HG03025 (cell line): ENCODE results near the gene LRRC45.

Experiments
- ATAC-seq: cut with Tn5 transposase; IDR thresholded peaks from one replicate; pipeline ENCODE4 v1.9.1; 2021; ENCODE audit warnings: mild to moderate bottlenecking, moderate library complexity; ENCODE audit not compliant: unreplicated experiment, low FRiP score

The LRRC45 gene

GRCh38 chr17:82006468-82007227 lies 16.5 kb upstream of the LRRC45 start:
- ATAC-seq, result no peak

- ATAC-seq, result no peak
Measured at GRCh38 chr17:82007228-82007494, 15.9 kb upstream of the LRRC45 start.

- ATAC-seq, result no peak
Measured at GRCh38 chr17:82007495-82008257, 15.4 kb upstream of the LRRC45 start.

GRCh38 chr17:82008258-82008940 lies 14.7 kb upstream of the LRRC45 start:
- ATAC-seq, result no peak

GRCh38 chr17:82008941-82009405 lies 14.1 kb upstream of the LRRC45 start:
- ATAC-seq, result no peak

- ATAC-seq, result no peak
Measured at GRCh38 chr17:82009413-82009812, 13.7 kb upstream of the LRRC45 start.

- ATAC-seq, result no peak
Measured at GRCh38 chr17:82010575-82011525, 12.3 kb upstream of the LRRC45 start.

- ATAC-seq, result no peak
Measured at GRCh38 chr17:82011617-82012187, 11.4 kb upstream of the LRRC45 start.

GRCh38 chr17:82012261-82012639 lies 10.9 kb upstream of the LRRC45 start:
- no peak for ATAC-seq

GRCh38 chr17:82012640-82013295 lies 10.3 kb upstream of the LRRC45 start:
- no peak for ATAC-seq

GRCh38 chr17:82013341-82013740 lies 9.8 kb upstream of the LRRC45 start:
- ATAC-seq, result no peak

GRCh38 chr17:82013772-82014321 lies 9.3 kb upstream of the LRRC45 start:
- ATAC-seq, result no peak

GRCh38 chr17:82014432-82014831 lies 8.7 kb upstream of the LRRC45 start:
- no peak for ATAC-seq

GRCh38 chr17:82014971-82015310 lies 8.2 kb upstream of the LRRC45 start:
- no peak for ATAC-seq

GRCh38 chr17:82015311-82015971 lies 7.7 kb upstream of the LRRC45 start:
- ATAC-seq, result no peak

- no peak for ATAC-seq
Measured at GRCh38 chr17:82016061-82016874, 6.8 kb upstream of the LRRC45 start.

GRCh38 chr17:82016875-82017459 lies 6.1 kb upstream of the LRRC45 start:
- ATAC-seq, result no peak
